GM12878 (cell line): ENCODE results near the gene CSE1L. TPM values are rescaled to one million over a fixed set of nuclear protein-coding genes. Genes with fewer than 3 reads are reported as not detected.

ENCODE experiments used
- ATAC-seq: fragments of 200-7000 bp; cut with Tn5 transposase; 3 replicates; pipeline ENCODE4 v1.9.1; 2020; ENCODE audit warnings: mild to moderate bottlenecking, moderate library complexity
- BruUV-seq: library from RNA; stranded (reverse); fragments of 400-500 nt; replicated peaks from 2 replicates; lab custom pipeline; 2021; lab: Mats Ljungman, UMichigan
- CTCF ChIA-PET: fragments of 300-600 bp; sonication (Branson Sonifier 250); formaldehyde crosslinking; extraction: SDS; loops from one replicate; lab custom pipeline; 2021; ENCODE audit warnings: inconsistent platforms; lab: Yijun Ruan, JAX
- POLR2A ChIA-PET: fragments of 350-600 bp; formaldehyde crosslinking; extraction: SDS; loops from one replicate; lab custom pipeline; 2021; ENCODE audit warnings: inconsistent platforms; lab: Charles Lee
- RAD21 ChIA-PET: fragments of 300-600 bp; sonication (Branson Sonifier 250); formaldehyde crosslinking; loops from one replicate; lab custom pipeline; 2023; ENCODE audit warnings: antibody characterized with exemption; ENCODE audit not compliant: unreplicated experiment; lab: Charles Lee
- SMC1A ChIA-PET: fragments of 300-600 bp; sonication (Branson Sonifier 250); formaldehyde crosslinking; loops from one replicate; lab custom pipeline; 2023; ENCODE audit not compliant: unreplicated experiment, uncharacterized antibody; lab: Charles Lee
- DNase-seq: peaks from one replicate; pipeline ENCODE4 v3.0.0-alpha.2; 2011; ENCODE audit warnings: low read depth, low spot score
- FAIRE-seq: peaks from 3 replicates; lab custom pipeline; 2011; peaks lifted over from hg19 to GRCh38; lab: Jason Lieb, UNC
- H2AFZ ChIP-seq: 2 replicates; pipeline ENCODE4 v1.6.0; 2011; ENCODE audit warnings: low read depth, low read length, control low read depth; ENCODE audit not compliant: control insufficient read depth
- H3K27ac ChIP-seq: 2 replicates; pipeline ENCODE4 v1.5.1; 2011; ENCODE audit warnings: control low read depth; ENCODE audit not compliant: control insufficient read depth, insufficient read depth
- H3K27me3 ChIP-seq, 2 experiments: replicated peaks in 1 of 2; 2 replicates each; pipeline versions ENCODE4 v1.6.0 to v1.6.1; 2011; ENCODE audit warnings: low read length in 1 of 2; ENCODE audit not compliant: control insufficient read depth in 2 of 2, insufficient read depth in 2 of 2
- H3K36me3 ChIP-seq, 2 experiments: 2 replicates each; pipeline ENCODE4 v1.5.1; 2011; ENCODE audit warnings: low read length in 1 of 2; ENCODE audit not compliant: control insufficient read depth in 2 of 2, insufficient read depth in 2 of 2
- H3K4me1 ChIP-seq: 2 replicates; pipeline ENCODE4 v1.6.1; 2011; ENCODE audit warnings: mild to moderate bottlenecking, low read length, moderate library complexity, mixed read lengths; ENCODE audit not compliant: control insufficient read depth, insufficient read depth
- H3K4me2 ChIP-seq: 2 replicates; pipeline ENCODE4 v1.6.0; 2011; ENCODE audit warnings: control low read depth; ENCODE audit not compliant: control insufficient read depth, insufficient read depth
- H3K4me3 ChIP-seq: fragments of 200-600 bp; sonication (generic); 2 replicates; pipeline ENCODE4 v1.5.1; 2016
- H3K79me2 ChIP-seq: 2 replicates; pipeline ENCODE4 v1.6.0; 2011; ENCODE audit warnings: low read length; ENCODE audit not compliant: control insufficient read depth, insufficient read depth
- H3K9ac ChIP-seq: 2 replicates; pipeline ENCODE4 v1.8.0; 2011; ENCODE audit warnings: low read length, control low read depth, mixed read lengths; ENCODE audit not compliant: control insufficient read depth, insufficient read depth
- H3K9me3 ChIP-seq: replicated peaks from 3 replicates; pipeline ENCODE4 v1.5.1; 2011; ENCODE audit warnings: mild to moderate bottlenecking, low read length; ENCODE audit not compliant: control insufficient read depth, insufficient read depth
- H4K20me1 ChIP-seq: 2 replicates; pipeline ENCODE4 v1.6.0; 2011; ENCODE audit not compliant: control insufficient read depth, insufficient read depth
- ATF7 ChIP-seq: fragments of 450-650 bp; IDR thresholded peaks from 2 replicates; pipeline ENCODE4 v1.6.1; 2016; ENCODE audit warnings: low read depth, mild to moderate bottlenecking
- DPF2 ChIP-seq: fragments of 450-650 bp; IDR thresholded peaks from 2 replicates; pipeline ENCODE4 v1.6.1; 2017; ENCODE audit warnings: mild to moderate bottlenecking
- JUNB ChIP-seq: IDR thresholded peaks from 2 replicates; pipeline ENCODE4 v1.6.1; 2016; ENCODE audit warnings: antibody characterized with exemption, mild to moderate bottlenecking
- MTA2 ChIP-seq: fragments of 450-650 bp; IDR thresholded peaks from 2 replicates; pipeline ENCODE4 v1.6.1; 2016; ENCODE audit warnings: low read depth, mild to moderate bottlenecking, moderate library complexity
- MXI1 ChIP-seq: fragments of 150-350 bp; IDR thresholded peaks from 2 replicates; pipeline ENCODE4 v1.6.1; 2011; ENCODE audit warnings: low read depth, mild to moderate bottlenecking, inconsistent platforms, low read length, improper control_type of control experiment
- PAX8 ChIP-seq: fragments of 450-650 bp; IDR thresholded peaks from 2 replicates; pipeline ENCODE4 v1.6.1; 2017; ENCODE audit warnings: mild to moderate bottlenecking, moderate library complexity
- SREBF2 ChIP-seq: IDR thresholded peaks from 2 replicates; pipeline ENCODE4 v1.6.1; 2012; ENCODE audit warnings: mild to moderate bottlenecking, low read length
- TCF3 ChIP-seq: IDR thresholded peaks from 2 replicates; pipeline ENCODE4 v1.6.1; 2012; ENCODE audit warnings: low read depth, mild to moderate bottlenecking, low read length, borderline replicate concordance; ENCODE audit not compliant: insufficient read depth
- ZNF24 ChIP-seq: fragments of 450-650 bp; IDR thresholded peaks from 2 replicates; pipeline ENCODE4 v1.6.1; 2017; ENCODE audit warnings: antibody characterized with exemption, mild to moderate bottlenecking
- ZNF687 ChIP-seq: fragments of 450-650 bp; IDR thresholded peaks from 2 replicates; pipeline ENCODE4 v1.6.1; 2017; ENCODE audit warnings: mild to moderate bottlenecking, moderate library complexity
- WGBS: methylation state at CpG from one replicate; pipeline ENCODE4 v1.1.6; 2016; ENCODE audit warnings: low lambda C conversion rate; ENCODE audit not compliant: insufficient replicate concordance, insufficient coverage; ENCODE audit errors: missing lambda C conversion rate; 5-methylcytosine and 5-hydroxymethylcytosine counted together
- in situ Hi-C: fragments of 300-500 bp; cut with MboI; formaldehyde crosslinking; loops from 9 replicates; pipeline ENCODE4 v1.14.3; 2018; ENCODE audit warnings: mixed read lengths
- intact Hi-C: fragments of 100-400 bp; cut with micrococcal nuclease; formaldehyde crosslinking; loops from one replicate; pipeline ENCODE4 v1.14.2; 2022; ENCODE audit not compliant: unreplicated experiment
- polyA plus RNA-seq, 11 experiments: library from polyadenylated mRNA; depleted of rRNA in 4 of 11; unstranded in 6 of 11; stranded (reverse) in 5 of 11; fragments of >200 nt; fragmentation: Nextera tagmentation in 4 of 11; fragmentation: Illumina TruSeq in 1 of 11; extraction: Ambion mirVana in 4 of 11; extraction: Trizol in 1 of 11; gene quantifications; 1 replicate in 1 of 11; 2 replicates in 10 of 11; pipeline versions ENCODE4 v1.2.1 to v1.2.3, GENCODE V29; 2011 to 2016; ENCODE audit warnings: inconsistent platforms in 2 of 11, missing spikeins in 2 of 11, low read depth in 1 of 11
- total RNA-seq, 4 experiments: library from RNA; depleted of rRNA in 3 of 4; stranded (reverse); fragments of >200 nt in 3 of 4; fragmentation: Illumina TruSeq in 1 of 4; extraction: Trizol in 1 of 4; gene quantifications; 2 replicates each; pipeline versions ENCODE4 v1.2.1 to v1.2.3, GENCODE V29; 2013 to 2021
- TF ChIP-seq, protein P1 (sequence below): fragments of 450-650 bp; IDR thresholded peaks from 2 replicates; pipeline ENCODE4 v1.6.1; 2016; ENCODE audit warnings: mild to moderate bottlenecking
- TF ChIP-seq, protein P2 (sequence below): fragments of 450-650 bp; IDR thresholded peaks from 2 replicates; pipeline ENCODE4 v1.6.1; 2017; ENCODE audit warnings: mild to moderate bottlenecking, low read depth, inconsistent platforms; ENCODE audit not compliant: poor library complexity, severe bottlenecking

The CSE1L gene
- total and polyA plus RNA-seq, 10 of the 15 experiments (the other 5 are each of a cell fraction or from before 2014, with no cell fraction given): 72.4 to 213 (median 117) TPM

- Histone ChIP-seq H3K27ac (0 out of 2 replicates have a peak overlapping the region, but pooled peaks have one; percentile 0), H3K4me3 (peak overlapping the region; percentile 45; the same call in 1 of the 2 replicates), H3K36me3 (peaks cover 2 to 11% of the 10 kb centered on the region in 2 experiments), H2AFZ (no peak overlapping the region), H3K27me3 (no peaks in the 10 kb centered on the region), H3K4me1 (peaks cover 24% of the 10 kb centered on the region), H4K20me1 (peaks cover 3% of the 10 kb centered on the region), H3K79me2 (peaks cover 88% of the 10 kb centered on the region), H3K4me2 (peak overlapping the region; percentile 85), H3K9me3 (no peaks in the 10 kb centered on the region; the same call in 2 of the 3 replicates), H3K9ac (no peak overlapping the region)
- intact Hi-C loops: no loop called here
- RAD21 ChIA-PET: interaction anchor here (3.2 kb wide), 1 partner anchor 8 kb away, joined by 11 read pairs; the partner anchor contains the start of gene CSE1L
- SMC1A ChIA-PET: interaction anchor here (1.0 to 1.8 kb wide), 3 partner anchors 24 to 132 kb away, joined by 3 to 5 read pairs (median 5); no protein-coding TSS in a partner anchor
- BruUV-seq: no TSS peak
- FAIRE-seq (no peak), ATAC-seq (peak; percentile 86), DNase-seq (peak; percentile 20)
- in situ Hi-C loops: no loop called here
- WGBS: 7% methylated on average over 4 of the region's 4 CpGs
- TF ChIP-seq, protein P1, sequence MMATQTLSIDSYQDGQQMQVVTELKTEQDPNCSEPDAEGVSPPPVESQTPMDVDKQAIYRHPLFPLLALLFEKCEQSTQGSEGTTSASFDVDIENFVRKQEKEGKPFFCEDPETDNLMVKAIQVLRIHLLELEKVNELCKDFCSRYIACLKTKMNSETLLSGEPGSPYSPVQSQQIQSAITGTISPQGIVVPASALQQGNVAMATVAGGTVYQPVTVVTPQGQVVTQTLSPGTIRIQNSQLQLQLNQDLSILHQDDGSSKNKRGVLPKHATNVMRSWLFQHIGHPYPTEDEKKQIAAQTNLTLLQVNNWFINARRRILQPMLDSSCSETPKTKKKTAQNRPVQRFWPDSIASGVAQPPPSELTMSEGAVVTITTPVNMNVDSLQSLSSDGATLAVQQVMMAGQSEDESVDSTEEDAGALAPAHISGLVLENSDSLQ: peak; percentile 80
- TF ChIP-seq JUNB (peak; percentile 57), PAX8 (0 out of 2 replicates have a peak, but pooled peaks have one; percentile 5), TCF3 (no peak), ZNF687 (0 out of 2 replicates have a peak, but pooled peaks have one; percentile 17), ATF7 (peak; percentile 42; the same call in 1 of the 2 replicates), MTA2 (peak; percentile 47; the same call in 1 of the 2 replicates), MXI1 (0 out of 2 replicates have a peak, but pooled peaks have one; percentile 33), SREBF2 (no peak), DPF2 (no peak), ZNF24 (peak; percentile 35; the same call in 1 of the 2 replicates)
- TF ChIP-seq, protein P2, sequence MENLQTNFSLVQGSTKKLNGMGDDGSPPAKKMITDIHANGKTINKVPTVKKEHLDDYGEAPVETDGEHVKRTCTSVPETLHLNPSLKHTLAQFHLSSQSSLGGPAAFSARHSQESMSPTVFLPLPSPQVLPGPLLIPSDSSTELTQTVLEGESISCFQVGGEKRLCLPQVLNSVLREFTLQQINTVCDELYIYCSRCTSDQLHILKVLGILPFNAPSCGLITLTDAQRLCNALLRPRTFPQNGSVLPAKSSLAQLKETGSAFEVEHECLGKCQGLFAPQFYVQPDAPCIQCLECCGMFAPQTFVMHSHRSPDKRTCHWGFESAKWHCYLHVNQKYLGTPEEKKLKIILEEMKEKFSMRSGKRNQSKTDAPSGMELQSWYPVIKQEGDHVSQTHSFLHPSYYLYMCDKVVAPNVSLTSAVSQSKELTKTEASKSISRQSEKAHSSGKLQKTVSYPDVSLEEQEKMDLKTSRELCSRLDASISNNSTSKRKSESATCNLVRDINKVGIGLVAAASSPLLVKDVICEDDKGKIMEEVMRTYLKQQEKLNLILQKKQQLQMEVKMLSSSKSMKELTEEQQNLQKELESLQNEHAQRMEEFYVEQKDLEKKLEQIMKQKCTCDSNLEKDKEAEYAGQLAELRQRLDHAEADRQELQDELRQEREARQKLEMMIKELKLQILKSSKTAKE: peak; percentile 75
- CTCF ChIA-PET: interaction anchor here (1.0 to 1.7 kb wide), 2 partner anchors 25 kb away, joined by 3 to 5 read pairs; no protein-coding TSS in a partner anchor
- POLR2A ChIA-PET: interaction anchor here (1.4 kb wide), 1 partner anchor 8 kb away, joined by 5 read pairs; the partner anchor contains the start of gene CSE1L
These were observed 8.0 kb downstream of the CSE1L start for GRCh38 chr20:49054056-49054643.
